Cortex of kidney (tissue), 1 donor: ENCODE data around the gene PTGDS.
"Not testable (repeated sequence)": the region's sequence is repeated elsewhere in the genome, so short reads cannot be mapped to it uniquely, and the experiment has no call there.

Experiments used
- DNase-seq: peaks from one replicate; lab custom pipeline; 2025; lab: John Stamatoyannopoulos, UW

PTGDS gene

GRCh38 chr9:136992819-136993369 lies 15.6 kb downstream of the PTGDS start:
- no peak for DNase-seq

GRCh38 chr9:136994180-136994887 lies 17.0 kb downstream of the PTGDS start:
- no peak for DNase-seq

- no peak for DNase-seq
Observed at GRCh38 chr9:136994888-136995230, 17.6 kb downstream of the PTGDS start.

- DNase-seq, result no peak
Observed at GRCh38 chr9:136995362-136995761, 18.1 kb downstream of the PTGDS start.

GRCh38 chr9:136995772-136996311 lies 18.5 kb downstream of the PTGDS start:
- DNase-seq, result no peak

- no peak for DNase-seq
Observed at GRCh38 chr9:136996361-136997292, 19.3 kb downstream of the PTGDS start, which contains the start of gene CLIC3. Gene CLIC3 (minus strand): TSS chr9:136996568. CDS start chr9:136996543, 25 bp downstream.

- DNase-seq, result no peak
Observed at GRCh38 chr9:136997371-136997770, 20.1 kb downstream of the PTGDS start.

GRCh38 chr9:136997830-136998234 lies 20.5 kb downstream of the PTGDS start:
- DNase-seq, result no peak

GRCh38 chr9:137000177-137000930 lies 23.1 kb downstream of the PTGDS start:
- no peak for DNase-seq

- no peak for DNase-seq
Observed at GRCh38 chr9:137001857-137002645, 24.7 kb downstream of the PTGDS start.

GRCh38 chr9:137002646-137003041 lies 25.3 kb downstream of the PTGDS start:
- DNase-seq, result no peak

GRCh38 chr9:137004285-137004684 lies 27.0 kb downstream of the PTGDS start:
- not testable (repeated sequence) for DNase-seq

GRCh38 chr9:137006116-137007003 lies 29.1 kb downstream of the PTGDS start:
- no peak for DNase-seq

GRCh38 chr9:137007108-137007815 lies 30.0 kb downstream of the PTGDS start:
- no peak for DNase-seq

- DNase-seq, result no peak
Observed at GRCh38 chr9:137007816-137008270, 30.5 kb downstream of the PTGDS start.

GRCh38 chr9:137008312-137008711 lies 31.0 kb downstream of the PTGDS start:
- no peak for DNase-seq

GRCh38 chr9:137009217-137009616 lies 31.9 kb downstream of the PTGDS start:
- no peak for DNase-seq

GRCh38 chr9:137009938-137010732 lies 32.8 kb downstream of the PTGDS start:
- DNase-seq, result no peak
